AG09309 (cell line): Measurements from ENCODE around the gene UBE2U.
"Not testable (repeated sequence)": the region's sequence is repeated elsewhere in the genome, so short reads cannot be mapped to it uniquely, and the experiment has no call there.

ENCODE experiments used
- DNase-seq: peaks from one replicate; pipeline ENCODE4 v3.0.0-alpha.2; 2010; ENCODE audit warnings: low read depth
- H3K4me3 ChIP-seq: 2 replicates; pipeline ENCODE4 v1.5.1; 2011; ENCODE audit warnings: mild to moderate bottlenecking, low read depth, low read length, moderate library complexity; ENCODE audit not compliant: control insufficient read depth
- TF ChIP-seq, protein P1 (sequence below): IDR thresholded peaks from 2 replicates; pipeline ENCODE4 v1.5.1; 2011; ENCODE audit warnings: mild to moderate bottlenecking, low read depth, low read length, inconsistent platforms; ENCODE audit not compliant: insufficient read depth, control insufficient read depth; ENCODE audit errors: missing control alignments

Gene UBE2U

DNA sequence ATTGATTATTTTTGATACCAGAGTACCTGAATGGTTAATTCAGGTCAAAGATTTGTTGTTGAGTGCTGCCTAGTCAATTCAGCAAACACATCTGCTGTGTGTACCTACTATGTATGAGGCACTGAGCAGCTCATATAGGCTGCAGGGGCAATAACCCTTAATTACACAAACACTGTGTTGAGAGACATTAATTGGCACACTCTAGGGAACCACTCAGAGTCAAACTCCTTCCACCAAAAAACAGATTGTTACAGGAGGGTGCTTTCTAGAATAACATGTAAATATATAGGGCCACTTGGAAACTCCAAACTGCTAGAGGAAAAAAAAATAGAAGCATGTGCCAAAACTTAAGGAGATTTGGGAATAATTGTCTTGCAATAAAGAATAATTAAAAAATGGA is 31.3 kb downstream of the UBE2U start:
- TF ChIP-seq, protein P1, sequence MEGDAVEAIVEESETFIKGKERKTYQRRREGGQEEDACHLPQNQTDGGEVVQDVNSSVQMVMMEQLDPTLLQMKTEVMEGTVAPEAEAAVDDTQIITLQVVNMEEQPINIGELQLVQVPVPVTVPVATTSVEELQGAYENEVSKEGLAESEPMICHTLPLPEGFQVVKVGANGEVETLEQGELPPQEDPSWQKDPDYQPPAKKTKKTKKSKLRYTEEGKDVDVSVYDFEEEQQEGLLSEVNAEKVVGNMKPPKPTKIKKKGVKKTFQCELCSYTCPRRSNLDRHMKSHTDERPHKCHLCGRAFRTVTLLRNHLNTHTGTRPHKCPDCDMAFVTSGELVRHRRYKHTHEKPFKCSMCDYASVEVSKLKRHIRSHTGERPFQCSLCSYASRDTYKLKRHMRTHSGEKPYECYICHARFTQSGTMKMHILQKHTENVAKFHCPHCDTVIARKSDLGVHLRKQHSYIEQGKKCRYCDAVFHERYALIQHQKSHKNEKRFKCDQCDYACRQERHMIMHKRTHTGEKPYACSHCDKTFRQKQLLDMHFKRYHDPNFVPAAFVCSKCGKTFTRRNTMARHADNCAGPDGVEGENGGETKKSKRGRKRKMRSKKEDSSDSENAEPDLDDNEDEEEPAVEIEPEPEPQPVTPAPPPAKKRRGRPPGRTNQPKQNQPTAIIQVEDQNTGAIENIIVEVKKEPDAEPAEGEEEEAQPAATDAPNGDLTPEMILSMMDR, result no peak
- no peak overlapping the region for H3K4me3 ChIP-seq
- DNase-seq, result no peak

DNA sequence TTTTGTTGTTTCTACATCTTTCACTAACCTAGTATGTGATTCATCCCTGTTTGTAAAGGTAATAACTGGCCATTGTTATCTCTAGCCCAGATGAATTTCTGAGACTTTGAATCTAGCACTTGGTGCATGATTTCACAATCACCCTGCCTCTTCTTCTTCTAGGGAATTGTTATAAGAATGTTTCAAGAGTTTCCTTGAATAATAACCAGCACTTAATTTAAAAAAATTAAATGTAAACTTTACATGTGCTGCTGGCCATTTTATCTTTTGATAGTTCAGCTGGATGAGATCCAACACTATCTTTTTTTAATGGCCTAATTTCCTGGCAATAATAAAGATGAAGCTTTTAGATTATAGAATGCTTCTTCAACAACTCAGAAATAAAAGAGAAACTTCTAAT is 31.8 kb downstream of the UBE2U start:
- H3K4me3 ChIP-seq, result no peak overlapping the region
- TF ChIP-seq, protein P1, result no peak
- no peak for DNase-seq

DNA sequence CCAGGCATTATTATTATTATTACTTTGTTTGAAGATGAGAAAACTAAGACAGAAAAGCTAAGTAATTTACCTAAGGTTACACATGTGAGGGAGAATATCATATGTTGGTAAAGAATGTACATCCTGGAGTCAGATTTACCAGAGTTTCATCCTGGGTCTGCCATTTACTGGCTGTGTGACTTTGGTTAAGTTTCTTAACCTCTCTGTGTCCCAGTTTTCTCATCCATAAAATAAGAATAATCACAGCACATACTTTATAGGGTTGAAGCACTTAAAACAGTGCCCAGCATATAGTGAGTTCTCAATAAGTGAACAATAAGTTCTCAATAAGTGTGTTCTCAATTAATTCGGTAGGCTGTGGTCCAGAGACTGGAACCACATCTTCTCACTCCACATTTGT is 32.5 kb downstream of the UBE2U start:
- DNase-seq, result no peak
- TF ChIP-seq, protein P1, result no peak
- no peak overlapping the region for H3K4me3 ChIP-seq

GRCh38 chr1:64236541-64236954 is 33.1 kb downstream of the UBE2U start:
- TF ChIP-seq, protein P1, result no peak

DNA sequence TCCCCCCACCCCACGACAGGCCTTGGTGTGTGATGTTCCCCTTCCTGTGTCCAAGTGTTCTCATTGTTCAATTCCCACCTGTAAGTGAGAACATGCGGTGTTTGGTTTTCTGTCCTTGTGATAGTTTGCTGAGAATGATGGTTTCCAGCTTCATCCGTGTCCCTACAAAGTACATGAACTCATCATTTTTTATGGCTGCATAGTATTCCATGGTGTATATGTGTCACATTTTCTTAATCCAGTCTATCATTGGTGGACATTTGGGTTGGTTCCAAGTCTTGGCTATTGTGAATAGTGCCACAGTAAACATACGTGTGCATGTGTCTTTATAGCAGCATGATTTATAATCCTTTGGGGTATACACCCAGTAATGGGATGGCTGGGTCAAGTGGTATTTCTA is 36.1 kb downstream of the UBE2U start:
- not testable (repeated sequence) for DNase-seq, H3K4me3 ChIP-seq

More at GRCh38 chr1:64236541-64236954, 33.1 kb downstream of the UBE2U start:
- H3K4me3 ChIP-seq, result no peak overlapping the region
- DNase-seq, result no peak

DNA sequence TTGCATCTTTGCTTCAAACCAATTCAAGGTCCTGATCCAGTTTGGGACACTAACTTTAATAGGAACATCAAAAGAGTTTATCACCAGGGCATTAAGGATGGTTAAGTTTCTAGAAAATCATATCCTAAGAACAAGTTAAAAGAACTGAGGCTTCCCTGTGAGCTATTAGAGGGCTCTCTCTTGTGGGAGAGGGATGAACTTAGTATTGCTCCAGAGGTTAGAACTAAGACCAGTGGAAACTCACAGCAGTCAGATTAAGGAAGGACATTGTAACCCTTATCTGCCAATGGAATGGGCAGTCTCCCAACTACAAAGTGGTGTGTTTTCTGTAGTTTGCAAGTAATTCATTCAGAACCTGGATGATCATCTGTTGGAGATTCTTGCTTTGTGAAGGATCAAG is 36.8 kb downstream of the UBE2U start:
- peak; percentile 31 for DNase-seq
- TF ChIP-seq, protein P1, result peak; percentile 37
- no peak overlapping the region for H3K4me3 ChIP-seq

- DNase-seq, result no peak
- no peak overlapping the region for H3K4me3 ChIP-seq
- TF ChIP-seq, protein P1, result no peak
Measured at GRCh38 chr1:64241069-64241468, 37.6 kb downstream of the UBE2U start.
